Measurements from ENCODE around the gene DGUOK.

DGUOK gene

GRCh38 chr2:73944714-73945113 is 18.0 kb downstream of the DGUOK start:
- ChIA-PET POLR2A (no interaction called here), CTCF (interaction anchor here (1.0 to 2.1 kb wide), 7 partner anchors 10 to 176 kb away, joined by 3 to 7 read pairs (median 4); partner anchors contain the start of gene STAMBP)
- TF ChIP-seq CTCF (IDR thresholded peaks at IDR 0.05; ENCODE audit: control extremely low read depth, extremely low read depth, low read depth, missing control alignments): no peak
- peak; percentile 42 for DNase-seq (ENCODE audit: extremely low spot score)

- ChIA-PET CTCF (interaction anchor here (0.8 to 1.4 kb wide), 3 partner anchors 11 to 41 kb away, joined by 3 read pairs; no protein-coding TSS in a partner anchor), POLR2A (no interaction called here)
- TF ChIP-seq CTCF (IDR thresholded peaks at IDR 0.05; ENCODE audit: control extremely low read depth, extremely low read depth, low read depth, missing control alignments): no peak
- DNase-seq (ENCODE audit: extremely low spot score): no peak
Measured at GRCh38 chr2:73946215-73946614, 19.5 kb downstream of the DGUOK start.

- ChIA-PET POLR2A (no interaction called here), CTCF (interaction anchor here (0.8 to 0.9 kb wide), 2 partner anchors 11 to 41 kb away, joined by 3 read pairs; no protein-coding TSS in a partner anchor)
- no peak for TF ChIP-seq CTCF (IDR thresholded peaks at IDR 0.05; ENCODE audit: control extremely low read depth, extremely low read depth, low read depth, missing control alignments)
- DNase-seq (ENCODE audit: extremely low spot score): no peak
Measured at GRCh38 chr2:73946666-73947065, 20.0 kb downstream of the DGUOK start.

GRCh38 chr2:73947412-73948018 is 20.8 kb downstream of the DGUOK start:
- no peak for TF ChIP-seq CTCF (IDR thresholded peaks at IDR 0.05; ENCODE audit: control extremely low read depth, extremely low read depth, low read depth, missing control alignments)
- ChIA-PET POLR2A (no interaction called here), CTCF (interaction anchor here (0.9 to 1.1 kb wide), 2 partner anchors 18 to 26 kb away, joined by 3 read pairs; no protein-coding TSS in a partner anchor)
- DNase-seq (ENCODE audit: extremely low spot score): no peak

- no peak for TF ChIP-seq CTCF (IDR thresholded peaks at IDR 0.05; ENCODE audit: control extremely low read depth, extremely low read depth, low read depth, missing control alignments)
- no peak for DNase-seq (ENCODE audit: extremely low spot score)
- POLR2A ChIA-PET: no interaction called here
- CTCF ChIA-PET: interaction anchor here (0.7 to 2.4 kb wide), 7 partner anchors 11 to 207 kb away, joined by 3 to 9 read pairs (median 3); no protein-coding TSS in a partner anchor
Measured at GRCh38 chr2:73949802-73950201, 23.1 kb downstream of the DGUOK start.

GRCh38 chr2:73952499-73953446 is 26.1 kb downstream of the DGUOK start:
- ChIA-PET CTCF (interaction anchor here (1.0 to 4.4 kb wide), 4 partner anchors 12 to 23 kb away, joined by 3 to 14 read pairs (median 6); no protein-coding TSS in a partner anchor), POLR2A (no interaction called here)
- DNase-seq (ENCODE audit: extremely low spot score): no peak
- TF ChIP-seq CTCF (IDR thresholded peaks at IDR 0.05; ENCODE audit: control extremely low read depth, extremely low read depth, low read depth, missing control alignments): no peak

All from GM10248 (cell line).